ENCODE data around the gene COL23A1. TPM values are rescaled to one million over a fixed set of nuclear protein-coding genes. Genes with fewer than 3 reads are reported as not detected.

Gene COL23A1
- total RNA-seq, 1 experiment from 2014 or later = 15.0 TPM

GRCh38 chr5:178324481-178325310 is 265.5 kb downstream of the COL23A1 start:
- Mint-ChIP-seq H3K4me3 (no peak overlapping the region), H3K27ac (peak overlapping the region; percentile 76), H3K9me3 (no peaks in the 10 kb centered on the region), H3K27me3 (ENCODE audit: low read depth) (peaks cover 3% of the 10 kb centered on the region; the same call in 1 of the 2 replicates), H3K36me3 (no peaks in the 10 kb centered on the region), H3K4me1 (peaks cover 28% of the 10 kb centered on the region)
- DNase-seq (ENCODE audit: low spot score) (no peak), ATAC-seq (no peak)
- POLR2A ChIA-PET = no interaction called here
- CTCF ChIA-PET = interaction anchor here (0.8 to 1.7 kb wide), 4 partner anchors 41 to 265 kb away, joined by 3 to 5 read pairs (median 4); partner anchors contain the start of gene COL23A1
- TF ChIP-seq NR1H2 (CRISPR knock-in tag; IDR thresholded peaks at IDR 0.05) = no peak
- TF ChIP-seq SP1 (CRISPR knock-in tag; conservative IDR thresholded peaks at IDR 0.05) = no peak
- TF ChIP-seq ZSCAN18 (CRISPR knock-in tag; IDR thresholded peaks at IDR 0.05) = no peak
- no peak for TF ChIP-seq ELF4 (CRISPR knock-in tag; IDR thresholded peaks at IDR 0.05; ENCODE audit: low read depth)
- TF ChIP-seq MAX (CRISPR knock-in tag; IDR thresholded peaks at IDR 0.05) = no peak
- no peak for TF ChIP-seq HMGA2 (CRISPR knock-in tag; IDR thresholded peaks at IDR 0.05)
- TF ChIP-seq PRRX2 (CRISPR knock-in tag; IDR thresholded peaks at IDR 0.05) = no peak
- TF ChIP-seq ERG (CRISPR knock-in tag; IDR thresholded peaks at IDR 0.05) = no peak
- no peak for TF ChIP-seq CBFB (CRISPR knock-in tag; IDR thresholded peaks at IDR 0.05; ENCODE audit: low read depth)
- no peak for TF ChIP-seq FOXP1 (CRISPR knock-in tag; IDR thresholded peaks at IDR 0.05; ENCODE audit: borderline replicate concordance)
- TF ChIP-seq ZBTB43 (CRISPR knock-in tag; IDR thresholded peaks at IDR 0.05) = no peak
- TF ChIP-seq ZNF138 (CRISPR knock-in tag; conservative IDR thresholded peaks at IDR 0.05) = no peak
- TF ChIP-seq SMAD3 (CRISPR knock-in tag; IDR thresholded peaks at IDR 0.05; ENCODE audit: borderline replicate concordance) = no peak

- TF ChIP-seq NR2C2 (CRISPR knock-in tag; IDR thresholded peaks at IDR 0.05) (no peak), OVOL2 (CRISPR knock-in tag; IDR thresholded peaks at IDR 0.05; ENCODE audit: borderline replicate concordance) (no peak), USF2 (CRISPR knock-in tag; IDR thresholded peaks at IDR 0.05) (no peak), MYBL2 (CRISPR knock-in tag; IDR thresholded peaks at IDR 0.05) (no peak), RORB (CRISPR knock-in tag; IDR thresholded peaks at IDR 0.05) (no peak), USF1 (CRISPR knock-in tag; IDR thresholded peaks at IDR 0.05) (no peak), ZBTB43 (CRISPR knock-in tag; IDR thresholded peaks at IDR 0.05) (no peak), FOXK1 (CRISPR knock-in tag; IDR thresholded peaks at IDR 0.05) (no peak), JAZF1 (CRISPR knock-in tag; IDR thresholded peaks at IDR 0.05) (no peak), ETV6 (CRISPR knock-in tag; IDR thresholded peaks at IDR 0.05) (no peak), CREM (CRISPR knock-in tag; IDR thresholded peaks at IDR 0.05) (no peak), ZNF263 (CRISPR knock-in tag; IDR thresholded peaks at IDR 0.05; ENCODE audit: low read depth) (no peak)
- H3K9me3 Mint-ChIP-seq = no peaks in the 10 kb centered on the region
- H3K4me3 Mint-ChIP-seq = no peak overlapping the region
- ATAC-seq = no peak
- POLR2A ChIA-PET = no interaction called here
- peaks cover 3% of the 10 kb centered on the region; the same call in 1 of the 2 replicates for H3K27me3 Mint-ChIP-seq (ENCODE audit: low read depth)
- peaks cover 23% of the 10 kb centered on the region for H3K4me1 Mint-ChIP-seq
- H3K36me3 Mint-ChIP-seq = no peaks in the 10 kb centered on the region
- peak overlapping the region; percentile 76 for H3K27ac Mint-ChIP-seq
- no peak for DNase-seq (ENCODE audit: low spot score)
- CTCF ChIA-PET = interaction anchor here (1.0 to 1.5 kb wide), 4 partner anchors 14 to 137 kb away, joined by 3 to 4 read pairs (median 3); no protein-coding TSS in a partner anchor
Observed at GRCh38 chr5:178323961-178324360, 266.2 kb downstream of the COL23A1 start.
